Midbrain (tissue), 1 donor: ENCODE data around the gene PSTK.

Experiments
- DNase-seq: peaks from one replicate; lab custom pipeline; 2025; lab: John Stamatoyannopoulos, UW

PSTK gene

DNA sequence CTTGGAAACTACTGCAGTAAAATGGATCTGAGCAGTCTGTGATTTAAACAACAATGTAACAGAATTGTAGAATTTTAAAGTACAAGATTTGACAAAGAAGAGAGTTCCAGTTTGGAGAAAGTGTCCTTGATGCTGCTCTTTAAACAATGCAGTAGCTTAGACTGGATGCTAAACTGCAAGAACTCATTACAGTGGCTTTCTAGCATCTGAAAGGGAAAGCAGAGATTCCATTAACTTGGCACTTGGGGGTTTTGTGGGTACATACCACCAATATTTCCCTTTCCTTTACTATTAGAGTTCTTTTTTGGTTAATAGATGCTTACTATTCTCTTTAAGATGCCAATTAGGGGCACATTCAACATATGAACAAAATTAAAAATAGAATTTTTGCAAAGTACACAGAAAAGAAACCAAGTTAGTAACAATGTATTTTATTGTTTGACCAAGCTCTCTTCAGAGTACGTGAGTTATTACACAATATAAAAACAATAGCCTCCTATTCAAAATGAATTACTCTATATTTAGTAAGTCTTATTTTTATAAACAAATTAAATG, 11.9 kb downstream of the PSTK start:
- peak; percentile 34 for DNase-seq

DNA sequence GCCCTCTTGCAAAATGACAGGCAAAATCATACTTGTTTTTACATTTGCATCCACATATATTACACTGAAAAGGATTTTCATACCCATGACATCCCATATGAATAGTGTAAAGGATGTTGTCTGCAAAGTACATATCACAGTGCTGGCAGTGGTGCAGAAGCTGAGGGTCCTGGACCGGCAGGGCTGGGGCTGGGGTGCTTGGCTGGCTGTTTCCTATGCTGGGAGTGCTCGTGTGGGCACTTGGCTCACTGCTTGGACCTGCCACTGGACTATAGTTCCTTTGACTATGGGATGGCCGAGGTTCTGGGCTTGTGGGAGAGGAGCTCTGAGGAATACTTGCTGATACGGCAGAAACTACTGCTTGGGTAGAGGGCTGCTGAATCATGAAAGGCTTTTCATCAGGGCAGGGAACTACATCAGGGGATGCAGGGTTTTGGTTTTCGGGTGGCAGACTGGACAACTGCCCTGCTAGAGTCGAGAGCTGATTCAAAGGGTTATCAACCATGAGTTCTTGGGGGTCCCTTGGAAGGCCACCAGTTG, 13.7 kb downstream of the PSTK start:
- no peak for DNase-seq

DNA sequence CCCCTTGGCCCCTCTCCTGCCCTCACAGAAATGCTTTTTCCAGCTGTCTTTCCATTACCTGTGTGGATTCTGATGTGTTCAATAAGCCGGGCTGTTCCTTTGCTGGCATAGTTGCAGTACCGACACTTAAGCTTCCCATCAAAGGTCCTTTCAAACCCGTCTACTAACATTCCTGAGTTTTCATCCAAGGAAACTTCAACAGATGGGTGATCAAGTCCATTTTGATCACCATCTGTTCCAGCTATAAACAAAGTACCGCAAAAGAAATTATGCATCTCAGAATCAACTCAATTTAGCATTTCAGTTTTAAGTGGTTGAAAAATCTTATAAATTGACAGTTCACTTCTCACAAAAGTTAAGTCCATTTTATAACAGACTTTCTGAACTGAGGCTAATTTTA, 15.7 kb downstream of the PSTK start:
- DNase-seq, result no peak

DNA sequence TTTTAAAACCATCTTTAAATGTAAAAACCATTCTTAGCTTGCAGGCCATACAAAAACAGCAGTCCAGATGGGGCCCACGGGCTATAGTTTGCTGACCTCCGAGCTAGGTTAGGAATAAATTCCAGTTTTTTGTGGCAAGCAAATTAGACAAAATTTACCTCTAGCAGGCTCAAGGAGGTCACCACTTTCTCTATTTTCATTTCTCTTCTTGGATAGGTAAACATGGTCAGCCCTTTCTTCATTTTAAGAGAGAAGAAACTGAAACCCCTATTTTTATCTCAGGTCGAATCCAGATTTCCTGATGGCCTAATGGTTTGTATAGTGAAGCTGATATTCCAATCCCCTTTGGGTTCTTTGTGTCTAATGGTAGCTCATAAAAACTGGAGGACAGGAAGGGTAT, 17.7 kb downstream of the PSTK start:
- no peak for DNase-seq

DNA sequence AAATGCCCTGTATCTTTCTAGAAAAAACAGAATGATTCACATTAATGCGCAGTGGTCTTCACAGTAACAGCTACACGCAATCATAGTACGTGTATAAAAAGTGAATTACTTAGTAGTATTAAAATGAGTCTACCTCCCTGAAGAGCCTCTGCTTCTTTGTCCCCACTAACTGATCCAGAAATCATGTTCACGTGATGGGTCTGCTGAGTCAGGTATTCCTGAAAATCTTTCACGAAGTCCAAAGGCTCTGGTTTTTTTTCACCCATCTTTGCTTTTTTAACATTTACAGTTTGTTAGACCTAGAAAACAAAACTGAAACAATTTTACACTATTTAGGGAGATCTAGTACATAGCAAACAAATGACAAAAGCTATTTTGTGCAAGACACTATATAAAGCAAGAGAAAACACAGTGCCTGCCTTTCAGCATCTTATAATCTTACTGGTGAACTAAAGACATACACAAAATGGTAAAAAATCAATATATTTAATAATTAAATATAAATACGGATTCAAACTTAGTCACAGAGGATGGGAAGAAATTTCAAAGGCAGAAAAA, 18.2 kb downstream of the PSTK start:
- no peak for DNase-seq

DNA sequence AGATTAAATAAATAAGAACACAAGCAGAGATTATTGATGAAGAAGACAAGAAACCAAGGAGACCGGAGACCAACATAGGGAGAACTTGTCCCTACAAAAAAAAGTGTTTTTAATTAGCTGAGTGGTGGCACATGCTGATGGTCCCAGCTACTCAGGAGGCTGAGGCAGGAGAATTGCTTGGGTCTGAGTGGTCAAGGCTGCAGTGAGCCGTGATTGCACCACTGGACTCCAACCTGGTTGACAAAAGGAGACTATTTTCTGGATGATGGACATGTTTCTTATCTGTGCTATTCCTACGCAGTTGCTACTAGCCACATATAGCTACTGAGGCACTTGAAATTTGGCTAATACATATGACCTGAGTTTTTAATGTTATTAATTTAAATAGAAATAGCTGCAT, 18.7 kb downstream of the PSTK start:
- no peak for DNase-seq

DNA sequence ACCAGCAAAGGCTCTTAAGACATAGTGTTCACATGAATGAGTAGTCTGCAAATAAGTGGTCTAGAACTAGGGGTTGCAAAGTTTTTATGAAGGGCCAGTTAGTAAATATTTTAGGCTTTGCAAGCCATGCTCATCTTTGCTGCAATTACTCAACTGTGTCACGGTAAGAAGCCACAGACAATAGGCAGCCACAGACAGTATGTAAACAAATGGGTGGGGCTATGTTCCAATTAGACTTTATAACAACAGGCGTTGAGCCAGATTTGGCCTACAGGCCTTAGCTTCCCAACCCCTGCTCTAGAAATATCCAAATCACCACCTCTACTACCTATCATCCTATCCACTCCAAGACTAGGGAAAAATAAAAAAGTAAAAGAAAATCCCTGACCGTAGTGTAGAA, 19.1 kb downstream of the PSTK start:
- no peak for DNase-seq

DNA sequence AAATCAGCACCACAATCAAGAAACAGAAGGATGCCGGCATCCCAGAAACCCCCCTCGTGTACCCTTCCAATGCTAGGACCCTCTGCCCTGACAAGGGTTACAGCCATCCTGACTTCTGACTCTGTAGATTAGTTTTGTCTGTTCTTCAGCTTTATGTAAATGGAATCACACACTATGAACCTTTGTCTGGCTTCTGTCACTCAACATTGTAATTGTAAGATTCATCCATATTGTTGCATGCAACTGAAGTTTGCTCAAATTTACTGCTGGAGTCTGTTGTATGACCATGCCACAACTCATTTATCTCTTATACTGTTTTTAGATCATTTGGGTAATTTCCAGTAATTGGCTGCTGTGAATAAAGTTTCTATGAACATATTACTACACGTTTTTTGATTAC, 20.0 kb downstream of the PSTK start:
- no peak for DNase-seq

DNA sequence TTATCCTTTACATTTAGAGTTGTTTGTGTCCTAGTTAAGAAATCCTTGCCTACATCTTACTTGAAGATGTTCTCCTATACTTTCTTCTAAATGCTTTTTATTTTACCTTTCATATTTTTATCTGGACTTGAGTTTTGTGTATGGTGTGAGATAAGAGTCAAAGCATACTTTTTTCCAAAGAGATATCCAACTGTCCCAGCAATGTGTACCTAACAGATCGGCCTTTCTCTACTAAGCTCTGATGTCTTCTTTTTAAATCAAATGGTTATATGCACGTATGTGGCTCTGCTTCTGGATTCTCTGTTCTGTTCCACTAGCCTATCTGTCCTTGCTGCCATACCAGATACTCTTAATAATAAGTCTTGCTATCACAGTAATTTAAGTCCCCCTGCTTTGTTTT, 21.2 kb downstream of the PSTK start:
- no peak for DNase-seq

DNA sequence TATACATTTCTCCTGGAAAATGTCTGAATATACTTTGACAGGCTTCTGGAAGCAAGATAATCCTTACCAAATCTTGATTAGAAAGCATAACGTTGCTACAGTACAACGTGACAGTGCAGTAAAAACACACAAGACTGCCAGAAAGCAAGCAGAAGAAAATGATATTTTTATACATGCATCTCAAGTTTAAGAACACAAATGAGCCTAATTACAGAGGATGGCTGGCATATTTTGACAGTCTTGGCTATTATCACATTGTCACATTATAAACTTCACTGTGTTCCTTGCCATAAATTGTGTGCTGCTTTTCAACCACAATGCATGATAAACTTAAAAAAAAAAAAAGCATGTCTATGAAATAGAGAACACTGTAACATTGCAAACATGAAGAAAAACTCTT, 24.1 kb downstream of the PSTK start:
- no peak for DNase-seq

DNA sequence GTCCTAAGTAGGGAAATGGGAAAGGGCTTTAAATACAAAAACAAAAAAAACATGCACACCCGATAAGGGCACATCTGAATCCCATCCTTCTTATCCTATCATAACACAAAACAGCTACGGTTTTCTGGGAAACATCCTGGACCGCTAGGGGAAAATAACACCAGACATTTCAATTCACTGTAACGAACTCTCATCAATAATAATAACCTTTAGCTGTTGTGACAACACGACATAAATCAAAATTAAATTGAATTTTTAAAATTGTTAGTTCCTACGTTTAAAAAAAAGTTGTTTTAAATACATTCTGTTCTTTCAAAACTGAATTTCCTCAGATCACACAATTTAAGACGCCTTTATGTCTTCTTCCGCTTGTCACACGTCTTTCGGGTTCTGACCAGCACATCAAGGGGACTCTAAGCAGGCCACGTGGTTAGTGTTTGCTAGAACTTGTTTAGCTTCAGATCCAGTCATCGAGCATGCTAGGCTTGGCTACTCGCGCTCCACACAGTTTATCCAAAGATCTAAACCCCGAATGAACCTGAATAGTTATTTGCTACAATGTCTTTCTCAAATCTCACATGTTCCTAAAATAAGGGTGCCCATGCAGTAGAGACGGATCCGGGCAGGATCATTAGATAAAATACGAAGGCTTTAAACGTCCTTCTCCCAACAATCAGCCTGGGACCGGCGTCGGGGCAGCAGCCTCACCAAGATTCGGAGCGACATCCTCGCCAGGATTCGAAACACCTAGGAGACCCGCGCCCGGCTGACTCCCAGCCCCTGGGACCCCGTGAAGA, 27.6 kb downstream of the PSTK start:
- peak; percentile 47 for DNase-seq

DNA sequence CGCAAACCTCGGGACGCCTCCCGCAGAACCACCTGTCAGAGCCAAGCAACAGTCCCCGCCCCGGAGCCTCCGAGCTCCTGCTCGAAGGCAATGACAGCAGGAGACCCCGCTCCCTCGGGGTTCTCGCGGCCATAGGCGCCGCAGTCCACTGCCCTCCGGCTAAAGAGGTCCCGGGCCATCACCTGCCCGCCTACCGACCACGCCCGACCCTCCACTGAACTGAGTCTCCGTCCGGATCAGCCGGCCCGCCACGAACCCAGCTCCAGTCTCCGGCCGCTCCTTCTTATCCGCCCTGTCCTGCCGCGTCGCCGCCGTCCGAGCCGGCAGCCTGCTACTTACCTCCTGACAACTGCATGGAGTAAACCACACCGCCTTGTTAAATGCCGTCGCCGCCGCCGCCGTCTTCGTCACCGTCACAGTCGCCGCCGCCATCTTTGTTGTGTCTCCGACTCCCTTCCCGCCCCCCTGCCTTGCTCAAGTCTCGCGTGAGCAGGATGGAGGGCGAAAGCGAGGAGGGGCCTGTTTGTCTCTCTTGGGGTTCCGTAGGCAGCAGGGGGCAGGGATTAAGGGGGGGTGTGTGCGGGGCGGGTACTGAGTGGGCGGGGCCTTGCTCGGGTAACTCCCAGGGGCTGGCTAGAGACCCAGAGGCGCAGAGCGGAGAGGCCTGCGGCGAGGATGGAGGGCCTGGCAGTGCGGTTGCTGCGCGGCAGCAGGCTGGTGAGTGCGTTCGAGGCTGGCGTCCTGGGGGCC, 28.3 kb downstream of the PSTK start, which contains the start of the genes ACADSB and IKZF5:
ACADSB (plus strand) TSS at position 652 of the 750 bp plus-strand sequence; CDS start at position 676, 24 bp downstream.
IKZF5 (minus strand) TSS at position 441 of the 750 bp plus-strand sequence. CDS start 10,170 bp downstream, outside the sequence.
- DNase-seq, result peak; percentile 96

DNA sequence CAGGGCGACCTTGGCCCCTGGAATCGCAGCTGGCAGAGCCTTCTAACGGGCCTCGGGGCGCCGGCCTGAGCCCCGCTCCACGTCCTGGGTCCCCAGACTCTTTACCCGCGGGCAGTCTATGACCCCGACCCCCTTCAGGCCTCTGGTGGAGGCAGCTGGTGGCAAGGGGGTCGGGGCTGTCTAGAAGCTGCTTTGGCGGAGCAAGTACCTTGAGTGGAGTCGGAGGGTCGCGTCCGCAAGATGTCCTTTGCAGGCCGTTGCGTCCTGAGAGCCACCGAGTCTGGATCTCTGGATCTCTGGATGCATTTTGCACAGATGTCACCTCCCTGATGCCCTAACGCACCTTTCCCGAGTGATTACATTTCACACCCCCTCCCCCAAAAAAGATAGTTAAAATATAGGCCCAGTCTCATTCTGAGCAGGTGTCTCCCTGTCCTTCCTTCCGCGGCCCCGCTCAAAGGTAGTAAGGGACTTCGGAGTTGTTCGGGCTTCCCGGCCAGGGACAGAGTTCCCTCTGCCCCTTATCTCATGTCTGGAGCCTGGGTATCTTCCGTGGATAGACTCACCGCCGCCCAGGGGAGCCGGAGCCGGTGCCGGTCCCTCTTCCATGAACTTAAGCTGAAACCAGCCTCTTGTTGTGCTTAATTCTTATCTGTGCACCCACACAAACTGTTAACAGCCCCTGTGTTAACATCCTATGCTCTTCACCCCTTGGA, 29.1 kb downstream of the PSTK start:
- DNase-seq, result peak; percentile 42

DNA sequence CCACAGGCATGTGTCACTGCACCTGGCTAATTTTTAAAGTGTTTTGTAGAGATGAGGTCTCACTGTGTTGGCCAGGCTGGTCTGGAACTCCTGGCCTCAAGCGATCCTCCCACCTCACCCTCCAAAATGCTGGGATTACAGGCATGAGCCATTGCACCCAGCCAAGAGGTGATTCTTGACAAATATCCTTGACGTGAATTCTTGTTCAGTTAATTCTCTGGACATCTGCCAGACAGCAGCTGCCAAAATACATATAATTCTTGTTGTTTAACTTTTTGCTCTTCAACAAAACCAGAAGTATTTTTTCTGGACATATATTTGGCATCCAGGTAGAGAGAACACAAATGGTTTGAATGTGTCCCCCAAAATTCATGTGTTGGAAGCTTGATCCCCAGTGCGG, 31.8 kb downstream of the PSTK start:
- no peak for DNase-seq

DNA sequence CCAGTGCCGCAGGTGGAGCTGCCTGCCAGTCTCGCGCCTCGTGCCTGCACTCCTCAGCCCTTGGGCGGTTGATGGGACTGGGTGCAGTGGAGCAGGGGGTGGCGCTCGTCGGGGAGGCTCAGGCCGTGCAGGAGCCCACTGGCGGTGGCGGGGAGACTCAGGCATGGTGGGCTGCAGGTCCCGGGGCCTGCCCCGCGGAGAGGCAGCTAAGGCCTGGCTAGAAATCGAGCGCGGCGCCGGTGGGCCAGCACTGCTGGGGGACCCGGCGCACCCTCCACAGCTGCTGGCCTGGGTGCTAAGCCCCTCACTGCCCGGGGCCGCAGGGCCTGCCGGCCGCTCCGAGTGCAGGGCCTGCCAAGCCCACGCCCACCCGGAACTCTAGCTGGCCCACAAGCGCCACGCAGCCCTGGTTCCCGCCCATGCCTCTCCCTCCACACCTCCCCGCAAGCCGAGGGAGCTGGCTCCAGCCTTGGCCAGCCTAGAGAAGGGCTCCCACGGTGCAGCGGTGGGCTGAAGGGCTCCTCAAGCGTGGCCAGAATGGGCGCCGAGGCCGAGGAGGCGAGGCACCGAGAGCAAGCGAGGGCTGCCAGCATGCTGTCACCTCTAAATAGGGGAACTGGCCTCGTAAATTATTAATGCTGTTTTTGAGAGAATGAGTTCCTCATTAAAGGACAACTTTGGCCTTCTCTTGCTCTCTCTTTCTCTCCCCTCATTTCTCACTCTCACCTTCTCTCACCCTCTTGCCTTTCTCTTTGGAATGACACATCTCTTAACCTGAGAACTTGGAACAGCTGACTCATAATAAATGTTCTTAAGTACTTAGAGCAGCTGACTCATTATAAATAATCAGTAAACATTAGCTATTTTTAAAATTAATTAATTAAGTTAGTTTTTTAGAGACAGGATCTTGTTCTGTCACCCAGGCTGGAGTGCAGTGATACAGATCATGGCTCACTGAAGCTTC, 33.5 kb downstream of the PSTK start:
- DNase-seq, result no peak

DNA sequence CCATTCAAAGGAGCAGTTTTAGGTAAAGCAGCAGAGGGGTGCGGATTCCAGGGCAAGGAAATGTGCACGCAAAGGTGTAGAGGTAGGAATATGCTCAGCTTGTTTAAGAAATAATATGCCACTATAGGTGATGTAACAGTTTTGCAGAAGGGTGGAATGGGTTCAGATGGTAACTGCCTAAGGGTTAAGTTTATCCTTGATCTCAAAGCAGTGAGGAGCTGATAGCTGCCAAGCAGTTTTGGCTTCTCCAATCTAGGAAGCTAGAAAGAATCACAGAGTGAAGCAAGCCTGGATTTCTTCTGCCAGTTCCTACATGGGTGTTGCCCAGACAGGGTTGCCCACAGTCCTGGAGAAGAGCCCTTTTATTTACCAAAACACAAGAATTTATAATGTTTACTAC, 34.6 kb downstream of the PSTK start:
- DNase-seq, result no peak

DNA sequence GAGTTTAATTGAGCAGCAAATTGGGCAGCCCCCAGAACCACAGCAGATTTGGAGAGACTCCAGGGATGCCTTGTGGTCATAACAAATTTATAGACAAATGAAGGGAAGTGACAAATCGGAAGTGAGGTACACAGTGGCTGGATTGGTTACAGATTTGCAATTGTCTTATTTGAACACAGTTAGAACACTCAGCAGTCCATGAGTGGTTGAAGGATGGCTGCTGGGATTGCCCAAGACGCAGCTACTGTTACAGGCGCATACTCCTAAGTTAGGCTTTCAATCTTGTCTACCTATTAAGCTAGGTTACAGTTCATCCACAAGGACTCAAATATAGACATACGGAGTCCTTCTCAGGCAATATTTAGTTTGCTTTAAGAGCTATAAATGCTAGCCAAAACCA, 36.0 kb downstream of the PSTK start:
- no peak for DNase-seq

DNA sequence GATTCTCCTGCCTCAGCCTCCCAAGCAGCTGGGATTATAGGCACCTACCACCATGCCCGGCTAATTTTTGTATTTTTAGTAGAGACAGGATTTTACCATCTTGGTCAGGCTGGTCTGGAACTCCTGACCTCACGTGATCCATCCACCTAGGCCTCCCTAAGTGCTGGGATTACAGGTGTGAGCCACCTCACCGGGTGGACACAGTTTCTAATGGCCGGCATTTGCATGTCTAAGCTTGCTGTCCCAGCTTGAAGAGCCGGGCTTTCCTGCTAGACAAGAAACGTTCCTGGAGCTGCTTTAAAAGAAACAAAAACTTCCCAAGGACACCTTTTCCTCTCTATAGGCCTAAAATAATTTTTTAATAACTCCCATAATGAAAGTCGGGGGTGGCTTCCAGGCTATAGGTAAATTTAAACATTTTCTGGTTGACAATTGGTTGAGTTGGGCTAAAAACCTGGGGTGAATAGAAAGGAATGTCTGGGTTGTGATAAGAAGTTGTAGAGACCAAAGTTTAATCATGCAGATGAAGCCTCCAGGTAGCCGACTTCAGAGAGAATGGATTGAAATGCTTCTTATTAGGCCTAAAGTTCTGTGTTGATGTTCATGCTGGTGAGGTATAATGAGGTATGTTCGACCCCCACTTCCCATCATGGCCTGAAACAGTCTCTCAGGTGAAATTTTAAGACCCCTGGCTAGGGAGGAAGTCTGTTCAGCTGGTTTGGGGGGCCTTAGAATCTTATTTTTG, 37.4 kb downstream of the PSTK start:
- no peak for DNase-seq

DNA sequence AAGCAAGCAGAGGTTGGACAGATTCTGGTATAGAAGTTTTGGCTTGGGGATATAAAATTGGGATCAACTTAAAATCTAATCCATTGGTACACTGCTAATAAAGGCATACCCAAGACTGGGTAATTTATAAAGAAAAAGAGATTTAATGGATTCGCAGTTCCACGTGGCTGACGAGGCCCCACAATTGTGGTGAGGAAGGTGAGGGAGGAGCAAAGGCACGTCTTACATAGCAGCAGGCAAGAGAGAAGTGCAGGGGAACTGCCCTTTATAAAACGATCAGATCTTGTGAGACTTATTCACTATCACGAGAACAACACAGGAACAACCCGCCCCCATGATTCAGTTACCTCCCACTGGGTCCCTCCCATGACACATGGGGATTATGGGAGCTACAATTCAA, 38.3 kb downstream of the PSTK start:
- no peak for DNase-seq

DNA sequence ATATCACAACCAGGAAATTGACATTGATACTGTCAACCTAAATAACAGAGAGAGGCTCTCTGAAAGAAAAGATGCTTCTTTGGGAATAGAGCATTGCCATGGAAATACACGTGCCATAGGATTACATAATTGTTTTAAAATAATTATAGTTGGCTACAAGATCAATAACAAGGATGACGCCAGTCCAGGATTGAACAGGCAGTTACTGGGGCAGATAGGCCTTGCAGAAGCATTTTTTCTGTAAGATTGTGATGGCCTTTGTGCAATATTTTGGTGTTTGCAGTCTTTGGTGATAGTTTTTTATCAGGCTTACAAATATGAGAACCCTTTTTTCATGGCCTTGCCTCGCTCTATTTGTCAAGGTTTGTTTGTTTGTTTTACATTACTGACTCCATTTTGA, 39.1 kb downstream of the PSTK start:
- DNase-seq, result no peak
